HepG2 (cell line): ENCODE measurements around the gene KCNH6. TPM values are rescaled to one million over a fixed set of nuclear protein-coding genes. Genes with fewer than 3 reads are reported as not detected.

Experiments
- ATAC-seq: fragments of 200-7000 bp; cut with Tn5 transposase; 3 replicates; pipeline ENCODE4 v1.9.1; 2020; ENCODE audit warnings: mild to moderate bottlenecking, moderate library complexity
- BruUV-seq: library from RNA; stranded (reverse); fragments of 400-500 nt; replicated peaks from 2 replicates; lab custom pipeline; 2021; lab: Mats Ljungman, UMichigan
- CTCF ChIA-PET: fragments of 300-600 bp; formaldehyde crosslinking; extraction: SDS; loops from one replicate; lab custom pipeline; 2021; ENCODE audit warnings: low total read pairs, inconsistent platforms, low intra/inter-chr PET ratio; lab: Yijun Ruan, JAX
- POLR2A ChIA-PET: fragments of 350-600 bp; sonication (Branson Sonifier 250); formaldehyde crosslinking; loops from one replicate; lab custom pipeline; 2020; ENCODE audit warnings: antibody characterized with exemption, inconsistent platforms; lab: Yijun Ruan, JAX
- DNase-seq: peaks from one replicate; pipeline ENCODE4 v3.0.0-alpha.2; 2015; ENCODE audit warnings: low spot score
- FAIRE-seq: peaks from 3 replicates; lab custom pipeline; 2011; peaks lifted over from hg19 to GRCh38; lab: Jason Lieb, UNC
- H2AFZ ChIP-seq: one replicate; pipeline ENCODE4 v1.6.1; 2011; ENCODE audit warnings: low read length, inconsistent platforms
- H3K27ac ChIP-seq: fragments of 300-600 bp; 3 replicates; pipeline ENCODE4 v1.8.0; 2011; ENCODE audit warnings: mixed run types, mild to moderate bottlenecking, mixed read lengths, low read length, inconsistent platforms; ENCODE audit not compliant: insufficient read depth; ENCODE audit errors: extremely low read length
- H3K27me3 ChIP-seq, 2 experiments: fragments of 200-600 bp in 1 of 2; 2 replicates in 1 of 2; 3 replicates in 1 of 2; pipeline versions ENCODE4 v1.6.0 to v1.8.0; 2011; ENCODE audit warnings: low read length in 2 of 2, mild to moderate bottlenecking in 2 of 2, moderate library complexity in 2 of 2, inconsistent platforms in 1 of 2; ENCODE audit not compliant: insufficient read depth in 2 of 2, control insufficient read depth in 1 of 2
- H3K36me3 ChIP-seq, 2 experiments: fragments of 200-600 bp in 1 of 2; replicated peaks in 1 of 2; 2 replicates in 1 of 2; 3 replicates in 1 of 2; pipeline versions ENCODE4 v1.5.1 to v1.8.0; 2011; ENCODE audit warnings: low read length in 2 of 2, inconsistent platforms in 1 of 2; ENCODE audit not compliant: insufficient read depth in 2 of 2, control insufficient read depth in 1 of 2
- H3K4me1 ChIP-seq: 2 replicates; pipeline ENCODE4 v1.5.1; 2012; ENCODE audit warnings: low read length, inconsistent platforms; ENCODE audit not compliant: insufficient read depth
- H3K4me2 ChIP-seq: 2 replicates; pipeline ENCODE4 v1.6.0; 2011; ENCODE audit warnings: low read depth, low read length, inconsistent platforms
- H3K4me3 ChIP-seq, 3 experiments: fragments of 200-600 bp in 1 of 3; sonication (generic), shearing (Covaris generic) in 1 of 3; replicated peaks in 1 of 3; 2 replicates each; pipeline ENCODE4 v1.5.1; 2011 to 2016; ENCODE audit warnings: low read length in 3 of 3, inconsistent platforms in 2 of 3, low read depth in 2 of 3, mild to moderate bottlenecking in 2 of 3, control low read depth in 1 of 3, mixed read lengths in 1 of 3; ENCODE audit not compliant: insufficient read depth in 1 of 3
- H3K79me2 ChIP-seq: one replicate; pipeline ENCODE4 v1.6.1; 2011; ENCODE audit warnings: low read length, inconsistent platforms; ENCODE audit not compliant: insufficient read depth
- H3K9ac ChIP-seq: 2 replicates; pipeline ENCODE4 v1.6.0; 2011; ENCODE audit warnings: mild to moderate bottlenecking, low read depth, low read length, inconsistent platforms; ENCODE audit not compliant: insufficient read depth
- H3K9me3 ChIP-seq: 2 replicates; pipeline ENCODE4 v1.5.1; 2012; ENCODE audit warnings: mild to moderate bottlenecking, low read length
- H4K20me1 ChIP-seq: 2 replicates; pipeline ENCODE4 v1.6.0; 2011; ENCODE audit warnings: inconsistent platforms, mild to moderate bottlenecking, low read length, moderate library complexity; ENCODE audit not compliant: insufficient read depth
- SMAD3 ChIP-seq: sonication (generic); formaldehyde crosslinking; IDR thresholded peaks from 2 replicates; pipeline ENCODE4 v1.4.0; 2020; ENCODE audit warnings: missing genetic modification reagents
- SYNCRIP ChIP-seq: fragments of 200-400 bp; formaldehyde crosslinking; IDR thresholded peaks from 2 replicates; pipeline ENCODE4 v1.6.1; 2018; ENCODE audit warnings: mild to moderate bottlenecking, low read depth, low read length; ENCODE audit not compliant: insufficient read depth
- U2AF2 ChIP-seq: fragments of 200-400 bp; formaldehyde crosslinking; IDR thresholded peaks from 2 replicates; pipeline ENCODE4 v1.6.1; 2017; ENCODE audit warnings: low read depth, mild to moderate bottlenecking, low read length
- ZNF766 ChIP-seq: sonication (generic); formaldehyde crosslinking; IDR thresholded peaks from 2 replicates; pipeline ENCODE4 v1.5.0; 2020; ENCODE audit warnings: missing genetic modification reagents, borderline replicate concordance
- ZNF883 ChIP-seq: sonication (generic); formaldehyde crosslinking; IDR thresholded peaks from 2 replicates; pipeline ENCODE4 v1.5.1; 2020; ENCODE audit warnings: mild to moderate bottlenecking, missing genetic modification reagents; ENCODE audit errors: not compliant biosample characterization
- ZSCAN31 ChIP-seq: sonication (generic); formaldehyde crosslinking; IDR thresholded peaks from 2 replicates; pipeline ENCODE4 v1.5.0; 2020; ENCODE audit warnings: low read depth, mild to moderate bottlenecking, missing genetic modification reagents
- WGBS: methylation state at CpG from one replicate; pipeline ENCODE4 v1.1.6; 2017; ENCODE audit warnings: low lambda C conversion rate; 5-methylcytosine and 5-hydroxymethylcytosine counted together
- in situ Hi-C: cut with HindIII; loops from 2 replicates; pipeline ENCODE4 v1.10.0; 2017; ENCODE audit warnings: low pct_unique_long_range_greater_than_20kb; ENCODE audit not compliant: extremely low pct_ligation_motif_present
- intact Hi-C: fragments of 100-400 bp; cut with micrococcal nuclease; formaldehyde crosslinking; loops from one replicate; pipeline ENCODE4 v1.10.0; 2022; ENCODE audit not compliant: unreplicated experiment
- polyA plus RNA-seq, 8 experiments: library from polyadenylated mRNA; depleted of rRNA in 3 of 8; stranded (reverse) in 7 of 8; unstranded in 1 of 8; fragments of >200 nt; fragmentation: Illumina TruSeq in 4 of 8; extraction: Trizol in 4 of 8; gene quantifications; 2 replicates each; pipeline versions ENCODE4 v1.2.1 to v1.2.3, GENCODE V29; 2011 to 2016; ENCODE audit warnings: low read depth in 4 of 8, missing spikeins in 1 of 8, mixed read lengths in 1 of 8; ENCODE audit not compliant: insufficient read depth in 1 of 8
- total RNA-seq, 5 experiments: library from RNA; depleted of rRNA; stranded (reverse); fragments of >200 nt; fragmentation: Illumina TruSeq; extraction: Trizol; gene quantifications; 2 replicates each; pipeline ENCODE4 v1.2.3, GENCODE V29; 2016; ENCODE audit warnings: low read depth in 1 of 5

Gene KCNH6
- total and polyA plus RNA-seq, 2 of the 13 experiments (the other 11 are each of a cell fraction or from before 2014, with no cell fraction given): 0.05 to 0.18 TPM

GRCh38 chr17:63512896-63513644 is 10.1 kb upstream of the KCNH6 start:
- no peaks in the 10 kb centered on the region for H3K79me2 ChIP-seq
- no peaks in the 10 kb centered on the region for H3K36me3 ChIP-seq
- no peak overlapping the region for H2AFZ ChIP-seq
- 43% methylated on average over 7 of the region's 7 CpGs for WGBS
- no peaks in the 10 kb centered on the region for H3K9me3 ChIP-seq
- POLR2A ChIA-PET: interaction anchor here (1.2 kb wide), 1 partner anchor 37 kb away, joined by 3 read pairs; the partner anchor contains the start of gene DCAF7
- intact Hi-C loops: no loop called here
- H4K20me1 ChIP-seq: no peaks in the 10 kb centered on the region
- peaks cover 45% of the 10 kb centered on the region for H3K4me1 ChIP-seq
- FAIRE-seq (no peak), DNase-seq (no peak), ATAC-seq (no peak)
- CTCF ChIA-PET: no interaction called here
- no peak overlapping the region for H3K27ac ChIP-seq
- no TSS peak for BruUV-seq
- peaks cover 13 to 77% of the 10 kb centered on the region in 2 experiments; a peak in 4 of 5 replicates for H3K27me3 ChIP-seq
- H3K4me2 ChIP-seq: no peak overlapping the region
- in situ Hi-C loops: no loop called here
- H3K9ac ChIP-seq: no peak overlapping the region
- TF ChIP-seq SYNCRIP (no peak), U2AF2 (0 out of 2 replicates have a peak, but pooled peaks have one; percentile 49)
- H3K4me3 ChIP-seq: no peak overlapping the region

GRCh38 chr17:63514477-63514876 is 8.7 kb upstream of the KCNH6 start:
- Histone ChIP-seq H3K27ac (no peak overlapping the region), H3K27me3 (peaks cover 13 to 75% of the 10 kb centered on the region in 2 experiments; a peak in 4 of 5 replicates), H2AFZ (no peak overlapping the region), H3K4me1 (peaks cover 59% of the 10 kb centered on the region), H3K9ac (no peak overlapping the region), H3K9me3 (no peaks in the 10 kb centered on the region), H3K4me3 (no peak overlapping the region), H4K20me1 (no peaks in the 10 kb centered on the region), H3K4me2 (no peak overlapping the region), H3K79me2 (no peaks in the 10 kb centered on the region), H3K36me3 (no peaks in the 10 kb centered on the region)
- ChIA-PET CTCF (no interaction called here), POLR2A (interaction anchor here (1.2 kb wide), 1 partner anchor 36 kb away, joined by 3 read pairs; the partner anchor contains the start of gene DCAF7)
- DNase-seq: no peak
- 60% methylated on average over 3 of the region's 3 CpGs for WGBS
- intact Hi-C loops: no loop called here
- BruUV-seq: no TSS peak
- in situ Hi-C loops: no loop called here
- TF ChIP-seq ZSCAN31 (CRISPR knock-in tag) (no peak), ZNF766 (CRISPR knock-in tag) (no peak), ZNF883 (no peak), SMAD3 (CRISPR knock-in tag) (no peak)
- TF ChIP-seq, all 625 proteins: peak for 0
- ATAC-seq (no peak), FAIRE-seq (no peak)
